H1 (cell line): ENCODE data around the gene EIPR1.

Source experiments
- ASH2L ChIP-seq: fragments of 200-600, 300-600 bp; sonication (generic); IDR thresholded peaks from one replicate; pipeline ENCODE4 v1.7.1; 2017; ENCODE audit warnings: low read length
- BCL11A ChIP-seq, 2 experiments: IDR thresholded peaks; one replicate each; pipeline ENCODE4 v1.6.1; 2011; ENCODE audit warnings: low read depth in 2 of 2, low read length in 2 of 2, mild to moderate bottlenecking in 2 of 2
- EP300 ChIP-seq, 2 experiments: IDR thresholded peaks; 1 replicate in 1 of 2; 2 replicates in 1 of 2; pipeline ENCODE4 v1.6.1; 2011 to 2012; ENCODE audit warnings: low read depth in 2 of 2, low read length in 2 of 2, mild to moderate bottlenecking in 2 of 2, borderline replicate concordance in 1 of 2, inconsistent platforms in 1 of 2, moderate library complexity in 1 of 2
- GABPA ChIP-seq: IDR thresholded peaks from 2 replicates; pipeline ENCODE4 v1.6.1; 2011; ENCODE audit warnings: mild to moderate bottlenecking, low read length, moderate library complexity, borderline replicate concordance; ENCODE audit not compliant: insufficient read depth
- HDAC2 ChIP-seq, 2 experiments: fragments of 300-600 bp in 1 of 2; sonication (generic) in 1 of 2; IDR thresholded peaks; 2 replicates each; pipeline ENCODE4 v1.6.1; 2011 to 2012; ENCODE audit warnings: low read depth in 2 of 2, low read length in 2 of 2, mild to moderate bottlenecking in 2 of 2, moderate library complexity in 2 of 2, borderline replicate concordance in 1 of 2, inconsistent platforms in 1 of 2
- NRF1 ChIP-seq: IDR thresholded peaks from 2 replicates; pipeline ENCODE4 v1.6.1; 2011; ENCODE audit warnings: mild to moderate bottlenecking, low read depth, low read length, improper control_type of control experiment
- POLR2A ChIP-seq, 2 experiments: IDR thresholded peaks; 1 replicate in 1 of 2; 2 replicates in 1 of 2; pipeline ENCODE4 v1.6.1; 2011; ENCODE audit warnings: low read depth in 2 of 2, low read length in 2 of 2, mild to moderate bottlenecking in 2 of 2; ENCODE audit errors: control extremely low read depth in 1 of 2
- RNF2 ChIP-seq: fragments of 200-900, 300-1000 bp; sonication (generic); IDR thresholded peaks from 2 replicates; pipeline ENCODE4 v1.7.1; 2016; ENCODE audit warnings: borderline replicate concordance, low read depth, mild to moderate bottlenecking, antibody characterized with exemption, low read length; ENCODE audit not compliant: poor library complexity, severe bottlenecking; ENCODE audit errors: missing control alignments
- TAF1 ChIP-seq: IDR thresholded peaks from 2 replicates; pipeline ENCODE4 v1.6.1; 2011; ENCODE audit warnings: mild to moderate bottlenecking, low read depth, low read length
- YY1 ChIP-seq: IDR thresholded peaks from 2 replicates; pipeline ENCODE4 v1.6.1; 2011; ENCODE audit warnings: low read depth, mild to moderate bottlenecking, low read length
- TF ChIP-seq, protein P1 (sequence below): IDR thresholded peaks from 2 replicates; pipeline ENCODE4 v1.6.1; 2011; ENCODE audit warnings: low read length, improper control_type of control experiment
- TF ChIP-seq, protein P2 (sequence below), 3 experiments: IDR thresholded peaks; 1 replicate in 2 of 3; 2 replicates in 1 of 3; pipeline versions ENCODE4 v1.5.1 to v1.6.1; 2011; ENCODE audit warnings: low read length in 3 of 3, mild to moderate bottlenecking in 3 of 3, inconsistent platforms in 2 of 3, low read depth in 1 of 3, moderate library complexity in 1 of 3; ENCODE audit not compliant: insufficient read depth in 1 of 3; ENCODE audit errors: control extremely low read depth in 1 of 3

DNA sequence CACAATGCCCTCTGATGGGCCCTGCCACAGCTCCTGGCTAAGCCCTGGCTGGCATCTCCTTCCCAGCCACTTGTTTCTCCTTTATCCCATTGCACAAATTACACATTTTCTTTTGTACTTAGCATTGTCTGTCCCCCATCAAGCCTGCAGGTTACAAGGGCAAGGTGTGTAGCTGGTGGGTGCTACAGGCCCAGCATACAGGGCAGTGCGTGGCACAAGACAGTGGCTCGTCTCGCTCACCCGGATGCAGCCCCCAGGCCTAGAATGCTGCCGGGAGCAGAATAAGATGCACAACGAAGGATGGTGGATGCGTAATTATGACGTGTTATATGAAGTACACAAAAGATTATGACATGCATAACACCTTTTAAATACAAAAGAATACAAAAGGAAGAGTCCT lies 87.6 kb downstream of the EIPR1 start:
- TF ChIP-seq YY1: no peak
- TF ChIP-seq EP300 (IDR thresholded peaks at IDR 0.05; ENCODE audit: borderline replicate concordance in 1 of 2, low read depth in 2 of 2, low read length in 2 of 2): no peak
- TF ChIP-seq, protein P1, sequence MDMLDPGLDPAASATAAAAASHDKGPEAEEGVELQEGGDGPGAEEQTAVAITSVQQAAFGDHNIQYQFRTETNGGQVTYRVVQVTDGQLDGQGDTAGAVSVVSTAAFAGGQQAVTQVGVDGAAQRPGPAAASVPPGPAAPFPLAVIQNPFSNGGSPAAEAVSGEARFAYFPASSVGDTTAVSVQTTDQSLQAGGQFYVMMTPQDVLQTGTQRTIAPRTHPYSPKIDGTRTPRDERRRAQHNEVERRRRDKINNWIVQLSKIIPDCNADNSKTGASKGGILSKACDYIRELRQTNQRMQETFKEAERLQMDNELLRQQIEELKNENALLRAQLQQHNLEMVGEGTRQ: no peak
- TF ChIP-seq RNF2: no peak
- TF ChIP-seq TAF1: no peak
- no peak for TF ChIP-seq POLR2A (IDR thresholded peaks at IDR 0.05; ENCODE audit: control extremely low read depth in 1 of 2, low read depth in 2 of 2, low read length in 2 of 2)
- TF ChIP-seq GABPA: no peak
- TF ChIP-seq ASH2L: no peak
- no peak for TF ChIP-seq NRF1
- no peak for TF ChIP-seq HDAC2 (IDR thresholded peaks at IDR 0.05; ENCODE audit: borderline replicate concordance in 1 of 2, low read depth in 2 of 2, low read length in 2 of 2)
- TF ChIP-seq, protein P2, sequence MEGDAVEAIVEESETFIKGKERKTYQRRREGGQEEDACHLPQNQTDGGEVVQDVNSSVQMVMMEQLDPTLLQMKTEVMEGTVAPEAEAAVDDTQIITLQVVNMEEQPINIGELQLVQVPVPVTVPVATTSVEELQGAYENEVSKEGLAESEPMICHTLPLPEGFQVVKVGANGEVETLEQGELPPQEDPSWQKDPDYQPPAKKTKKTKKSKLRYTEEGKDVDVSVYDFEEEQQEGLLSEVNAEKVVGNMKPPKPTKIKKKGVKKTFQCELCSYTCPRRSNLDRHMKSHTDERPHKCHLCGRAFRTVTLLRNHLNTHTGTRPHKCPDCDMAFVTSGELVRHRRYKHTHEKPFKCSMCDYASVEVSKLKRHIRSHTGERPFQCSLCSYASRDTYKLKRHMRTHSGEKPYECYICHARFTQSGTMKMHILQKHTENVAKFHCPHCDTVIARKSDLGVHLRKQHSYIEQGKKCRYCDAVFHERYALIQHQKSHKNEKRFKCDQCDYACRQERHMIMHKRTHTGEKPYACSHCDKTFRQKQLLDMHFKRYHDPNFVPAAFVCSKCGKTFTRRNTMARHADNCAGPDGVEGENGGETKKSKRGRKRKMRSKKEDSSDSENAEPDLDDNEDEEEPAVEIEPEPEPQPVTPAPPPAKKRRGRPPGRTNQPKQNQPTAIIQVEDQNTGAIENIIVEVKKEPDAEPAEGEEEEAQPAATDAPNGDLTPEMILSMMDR (IDR thresholded peaks at IDR 0.05; ENCODE audit: control extremely low read depth in 1 of 3, insufficient read depth in 1 of 3, low read depth in 1 of 3, low read length in 3 of 3): no peak
- no peak for TF ChIP-seq BCL11A (IDR thresholded peaks at IDR 0.05; ENCODE audit: low read depth in 2 of 2, low read length in 2 of 2)
